Ovary (tissue), 9 donors: ENCODE results near the gene RSF1. TPM values are rescaled to one million over a fixed set of nuclear protein-coding genes. Genes with fewer than 3 reads are reported as not detected.

ENCODE experiments used
- DNase-seq, 5 donors: peaks; one replicate each; pipeline ENCODE4 v3.0.0-alpha.2; 2019 to 2020
- H3K27ac ChIP-seq, 2 donors: fragments of 200-600 bp; one replicate each; pipeline versions ENCODE4 v1.5.1 to v1.8.0; 2019 to 2022
- H3K27me3 ChIP-seq: fragments of 200-600 bp; one replicate; pipeline ENCODE4 v1.8.0; 2022
- H3K36me3 ChIP-seq: fragments of 200-600 bp; sonication (generic); one replicate; pipeline ENCODE4 v1.5.1; 2019
- H3K4me1 ChIP-seq: one replicate; pipeline ENCODE4 v1.8.1; 2013; ENCODE audit warnings: mild to moderate bottlenecking, moderate library complexity; ENCODE audit not compliant: insufficient read depth
- H3K4me3 ChIP-seq: fragments of 200-600 bp; sonication (generic); one replicate; pipeline ENCODE4 v1.5.1; 2017
- H3K9me3 ChIP-seq, 2 donors: fragments of 200-600 bp in 1 of 2; sonication (generic) in 1 of 2; one replicate each; pipeline versions ENCODE4 v1.5.1 to v1.8.1; 2013 to 2019; ENCODE audit warnings: mild to moderate bottlenecking in 1 of 2, moderate library complexity in 1 of 2
- CTCF ChIP-seq, 3 donors: fragments of 450-650 bp in 2 of 3; fragments of 200-600 bp in 1 of 3; IDR thresholded peaks; one replicate each; pipeline versions ENCODE4 v1.5.1 to v1.8.0; 2016 to 2022; ENCODE audit warnings: antibody characterized with exemption in 3 of 3, mild to moderate bottlenecking in 1 of 3
- EP300 ChIP-seq: sonication (generic); formaldehyde crosslinking; IDR thresholded peaks from one replicate; pipeline ENCODE4 v1.6.1; 2017; ENCODE audit warnings: antibody characterized with exemption
- POLR2A ChIP-seq: fragments of 450-650 bp; IDR thresholded peaks from one replicate; pipeline ENCODE4 v1.6.1; 2017; ENCODE audit warnings: antibody characterized with exemption, mild to moderate bottlenecking, moderate library complexity
- WGBS, 3 donors: extraction: QIAGEN DNeasy Blood & Tissue Kit in 1 of 3; methylation state at CpG; one replicate each; pipeline versions ENCODE4 v1.1.5 to v1.1.7; 2013 to 2017; 5-methylcytosine and 5-hydroxymethylcytosine counted together
- intact Hi-C, 4 donors: fragments of 100-400 bp; cut with DNase I; formaldehyde crosslinking; loops; one replicate each; pipeline versions ENCODE4 v1.11.0 to v1.15.1; 2022 to 2023
- polyA plus RNA-seq, 2 donors: library from polyadenylated mRNA; stranded (reverse); fragments of 200-250 nt in 1 of 2; fragments of 350-450 nt in 1 of 2; fragmentation: Illumina TruSeq in 1 of 2; extraction: RNeasy Lipid Tissue Mini Kit (QIAGEN cat#74804) in 1 of 2; gene quantifications; one replicate each; pipeline ENCODE4 v1.2.3, GENCODE V29; 2013 to 2014
- total RNA-seq, 7 donors: library from RNA; depleted of rRNA in 2 of 7; stranded (reverse); fragments of >200 nt in 2 of 7; fragmentation: NEBNext Ultra II Directional in 3 of 7; extraction: Animal tissue kit (Norgen Biotek cat#: 25700) in 3 of 7; gene quantifications; one replicate each; pipeline versions ENCODE4 v1.1.0 to v1.2.4, GENCODE V29; 2016 to 2023
- donor health status: DM: no; HTN: no; CAD: no; lungs with moderate emphysema.
- donor health status: DM: no; HTN: no; CAD: no.
- donor health status: Bipolar disorder and iron deficiency.
- donor health status: DM: yes; HTN: yes; CAD: no.
- donor health status: DM: no; HTN: no; CAD: no.
- donor health status: DM: yes; HTN: yes; CAD: no.

The RSF1 gene
- total and polyA plus RNA-seq, 9 donors = 14.8 to 89.2 (median 76.4) TPM

- Histone ChIP-seq H3K9me3 (no peaks in the 10 kb centered on the region), H3K4me3 (no peak overlapping the region), H3K36me3 (no peaks in the 10 kb centered on the region), H3K27ac (no peak overlapping the region), H3K27me3 (no peaks in the 10 kb centered on the region), H3K4me1 (no peaks in the 10 kb centered on the region)
- intact Hi-C loops = no loop called here
- TF ChIP-seq POLR2A = no peak
- no peak for TF ChIP-seq EP300
- no peak for TF ChIP-seq CTCF (IDR thresholded peaks at IDR 0.05)
- WGBS, 3 donors = 96 to 100% (median 98%) methylated on average over 3 of the region's 3 CpGs
- no peak for DNase-seq
Measured at GRCh38 chr11:77690649-77691048, 129.9 kb downstream of the RSF1 start.

GRCh38 chr11:77687088-77687487 lies 133.4 kb downstream of the RSF1 start:
- no peaks in the 10 kb centered on the region for H3K36me3 ChIP-seq
- no peak for TF ChIP-seq CTCF (IDR thresholded peaks at IDR 0.05)
- TF ChIP-seq POLR2A = no peak
- no peak for TF ChIP-seq EP300

GRCh38 chr11:77677138-77677537 lies 143.4 kb downstream of the RSF1 start:
- Histone ChIP-seq H3K4me3 (no peak overlapping the region), H3K27ac (no peak overlapping the region), H3K9me3 (no peaks in the 10 kb centered on the region), H3K36me3 (no peaks in the 10 kb centered on the region), H3K4me1 (no peaks in the 10 kb centered on the region), H3K27me3 (no peaks in the 10 kb centered on the region)
- no peak for DNase-seq
- WGBS, 3 donors = 87 to 91% (median 88%) methylated on average over 3 of the region's 3 CpGs
- intact Hi-C loops = no loop called here
- TF ChIP-seq CTCF (IDR thresholded peaks at IDR 0.05) = no peak
- no peak for TF ChIP-seq EP300
- TF ChIP-seq POLR2A = no peak

More at GRCh38 chr11:77687088-77687487, 133.4 kb downstream of the RSF1 start:
- no peaks in the 10 kb centered on the region for H3K9me3 ChIP-seq
- DNase-seq = no peak
- no peak overlapping the region for H3K27ac ChIP-seq
- no peaks in the 10 kb centered on the region for H3K27me3 ChIP-seq
- no peaks in the 10 kb centered on the region for H3K4me1 ChIP-seq
- H3K4me3 ChIP-seq = no peak overlapping the region
- intact Hi-C loops = no loop called here

- Histone ChIP-seq H3K27me3 (no peaks in the 10 kb centered on the region), H3K9me3 (no peaks in the 10 kb centered on the region), H3K4me1 (no peaks in the 10 kb centered on the region), H3K4me3 (no peak overlapping the region), H3K36me3 (no peaks in the 10 kb centered on the region), H3K27ac (no peak overlapping the region)
- intact Hi-C loops = no loop called here
- no peak for TF ChIP-seq EP300
- TF ChIP-seq POLR2A = no peak
- no peak for TF ChIP-seq CTCF (IDR thresholded peaks at IDR 0.05)
- no peak for DNase-seq
- WGBS, 3 donors = 83 to 89% (median 89%) methylated on average over 1 of the region's 1 CpG
Measured at GRCh38 chr11:77672264-77672663, 148.3 kb downstream of the RSF1 start.
